ENCODE results near the gene FCHSD1. TPM values are rescaled to one million over a fixed set of nuclear protein-coding genes. Genes with fewer than 3 reads are reported as not detected.

Gene FCHSD1
- total RNA-seq, 1 donor from 2014 or later = 20.6 TPM

DNA sequence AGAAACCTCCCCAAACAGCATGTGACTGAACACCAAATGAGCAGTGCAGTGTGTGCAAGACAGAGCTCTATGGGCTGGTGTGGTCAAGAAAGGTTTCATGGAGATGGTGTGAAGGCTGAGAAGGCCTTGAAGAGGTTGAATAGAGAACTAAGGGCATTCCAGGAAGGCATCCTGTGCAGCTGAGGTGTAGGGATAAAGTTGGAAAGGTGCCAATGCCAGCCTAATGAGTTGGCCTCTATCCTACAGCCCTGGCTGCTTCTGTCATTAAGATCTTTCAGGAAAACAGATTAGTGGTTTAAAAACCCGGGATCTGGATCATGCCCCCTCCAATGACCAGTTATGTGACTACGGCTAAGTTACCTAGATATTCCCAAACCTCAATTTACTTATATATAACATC lies 18.6 kb downstream of the FCHSD1 start:
- H3K36me3 Mint-ChIP-seq (ENCODE audit: low read depth) = peaks cover 6% of the 10 kb centered on the region
- H3K4me3 Mint-ChIP-seq = peak overlapping the region; percentile 47
- no peaks in the 10 kb centered on the region for H3K27me3 Mint-ChIP-seq (ENCODE audit: low read depth)
- no peak overlapping the region for H3K27ac Mint-ChIP-seq (ENCODE audit: unreplicated experiment)
- H3K9me3 Mint-ChIP-seq = no peaks in the 10 kb centered on the region
- TF ChIP-seq, protein P1, sequence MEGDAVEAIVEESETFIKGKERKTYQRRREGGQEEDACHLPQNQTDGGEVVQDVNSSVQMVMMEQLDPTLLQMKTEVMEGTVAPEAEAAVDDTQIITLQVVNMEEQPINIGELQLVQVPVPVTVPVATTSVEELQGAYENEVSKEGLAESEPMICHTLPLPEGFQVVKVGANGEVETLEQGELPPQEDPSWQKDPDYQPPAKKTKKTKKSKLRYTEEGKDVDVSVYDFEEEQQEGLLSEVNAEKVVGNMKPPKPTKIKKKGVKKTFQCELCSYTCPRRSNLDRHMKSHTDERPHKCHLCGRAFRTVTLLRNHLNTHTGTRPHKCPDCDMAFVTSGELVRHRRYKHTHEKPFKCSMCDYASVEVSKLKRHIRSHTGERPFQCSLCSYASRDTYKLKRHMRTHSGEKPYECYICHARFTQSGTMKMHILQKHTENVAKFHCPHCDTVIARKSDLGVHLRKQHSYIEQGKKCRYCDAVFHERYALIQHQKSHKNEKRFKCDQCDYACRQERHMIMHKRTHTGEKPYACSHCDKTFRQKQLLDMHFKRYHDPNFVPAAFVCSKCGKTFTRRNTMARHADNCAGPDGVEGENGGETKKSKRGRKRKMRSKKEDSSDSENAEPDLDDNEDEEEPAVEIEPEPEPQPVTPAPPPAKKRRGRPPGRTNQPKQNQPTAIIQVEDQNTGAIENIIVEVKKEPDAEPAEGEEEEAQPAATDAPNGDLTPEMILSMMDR (conservative IDR thresholded peaks at IDR 0.05) = no peak
- DNase-seq (ENCODE audit: low read depth, low spot score) = no peak
- peaks cover 23% of the 10 kb centered on the region for H3K4me1 Mint-ChIP-seq

DNA sequence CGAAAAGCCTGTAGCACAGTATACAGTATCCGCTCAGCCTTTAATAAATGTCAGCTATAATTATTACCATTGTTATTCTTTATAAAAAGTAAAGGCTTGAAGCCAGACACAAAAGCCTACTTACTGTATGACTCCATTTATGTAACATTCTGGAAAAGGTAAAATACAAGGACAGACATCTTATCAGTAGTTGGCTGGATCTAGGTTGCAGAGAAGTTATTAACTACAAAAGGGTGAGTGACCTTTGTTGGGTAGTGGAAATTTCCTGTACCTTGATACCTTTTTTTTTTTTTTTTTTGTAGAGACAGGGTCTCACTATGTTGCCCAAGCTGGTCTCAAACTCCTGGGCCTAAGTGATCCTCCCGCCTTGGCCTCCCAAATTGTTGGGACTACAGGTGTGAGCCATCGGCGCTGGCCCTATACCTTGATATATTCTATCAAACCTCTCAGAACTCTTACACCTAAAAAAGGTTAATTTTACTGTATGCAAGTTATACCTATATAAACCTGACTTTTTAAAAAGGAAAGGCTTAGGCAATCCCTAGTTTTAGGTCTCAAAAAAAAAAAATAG lies 20.6 kb downstream of the FCHSD1 start:
- H3K27me3 Mint-ChIP-seq (ENCODE audit: low read depth) = no peaks in the 10 kb centered on the region
- TF ChIP-seq, protein P1 (conservative IDR thresholded peaks at IDR 0.05) = no peak
- peaks cover 15% of the 10 kb centered on the region for H3K4me1 Mint-ChIP-seq
- no peak overlapping the region for H3K4me3 Mint-ChIP-seq
- peaks cover 11% of the 10 kb centered on the region for H3K36me3 Mint-ChIP-seq (ENCODE audit: low read depth)
- H3K27ac Mint-ChIP-seq (ENCODE audit: unreplicated experiment) = no peak overlapping the region
- no peak for DNase-seq (ENCODE audit: low read depth, low spot score)
- H3K9me3 Mint-ChIP-seq = no peaks in the 10 kb centered on the region

DNA sequence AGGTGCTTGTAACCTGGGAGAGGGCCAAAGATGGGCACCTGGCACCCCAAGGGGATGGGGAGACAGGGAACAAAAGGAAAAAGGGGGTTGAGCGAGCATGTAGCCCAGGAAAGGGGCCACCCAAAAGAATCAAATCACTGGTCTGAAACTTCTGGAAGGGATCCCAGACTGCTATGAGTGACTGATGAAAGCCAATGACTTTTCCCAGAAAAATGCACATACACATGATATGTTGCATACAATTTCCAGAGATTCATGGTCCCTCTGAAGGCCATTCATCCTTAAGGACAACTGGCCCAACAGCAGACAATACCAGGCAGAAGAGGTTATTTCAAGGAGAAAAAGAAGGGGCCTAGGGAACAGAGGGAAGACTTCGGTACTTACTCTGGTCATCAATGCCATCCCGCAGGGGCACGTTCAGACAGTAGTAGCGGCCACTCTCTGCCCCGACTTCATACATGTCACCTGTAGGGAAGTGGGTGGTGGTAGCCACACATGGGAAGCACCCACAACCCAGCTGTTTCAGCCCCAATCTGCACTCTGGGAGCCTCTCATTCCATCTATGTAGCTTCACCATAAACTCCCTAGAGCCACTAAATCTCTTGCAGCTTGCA lies 22.9 kb downstream of the FCHSD1 start:
- Mint-ChIP-seq H3K27ac (ENCODE audit: unreplicated experiment) (no peak overlapping the region), H3K4me3 (no peak overlapping the region), H3K4me1 (no peaks in the 10 kb centered on the region), H3K9me3 (no peaks in the 10 kb centered on the region), H3K36me3 (ENCODE audit: low read depth) (peaks cover 7% of the 10 kb centered on the region), H3K27me3 (ENCODE audit: low read depth) (no peaks in the 10 kb centered on the region)
- TF ChIP-seq, protein P1 (conservative IDR thresholded peaks at IDR 0.05) = no peak
- no peak for DNase-seq (ENCODE audit: low read depth, low spot score)

DNA sequence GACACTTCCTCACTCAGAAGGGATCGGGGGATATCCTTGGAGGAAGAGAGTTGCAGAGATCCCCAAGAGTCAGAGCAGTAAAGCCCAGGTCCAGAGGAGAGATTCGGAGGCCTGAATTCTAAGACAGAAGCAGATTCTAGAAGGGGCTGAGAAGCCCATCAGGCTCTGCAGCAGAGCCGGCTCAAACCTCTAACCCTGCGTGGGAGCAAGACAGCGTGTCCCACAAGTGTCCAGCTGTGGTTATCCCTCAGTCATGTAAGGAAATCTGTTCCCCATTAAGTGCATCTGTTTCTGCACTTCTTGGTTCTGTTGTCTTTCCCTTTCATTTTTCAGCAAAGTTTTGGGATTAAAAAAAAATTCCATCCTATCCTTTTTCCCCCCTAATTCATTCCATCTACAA lies 27.6 kb downstream of the FCHSD1 start:
- H3K4me3 Mint-ChIP-seq = no peak overlapping the region
- no peaks in the 10 kb centered on the region for H3K4me1 Mint-ChIP-seq
- no peaks in the 10 kb centered on the region for H3K27me3 Mint-ChIP-seq (ENCODE audit: low read depth)
- H3K36me3 Mint-ChIP-seq (ENCODE audit: low read depth) = peaks cover 13% of the 10 kb centered on the region
- TF ChIP-seq, protein P1 (conservative IDR thresholded peaks at IDR 0.05) = no peak
- no peak overlapping the region for H3K27ac Mint-ChIP-seq (ENCODE audit: unreplicated experiment)
- H3K9me3 Mint-ChIP-seq = no peaks in the 10 kb centered on the region
- no peak for DNase-seq (ENCODE audit: low read depth, low spot score)

DNA sequence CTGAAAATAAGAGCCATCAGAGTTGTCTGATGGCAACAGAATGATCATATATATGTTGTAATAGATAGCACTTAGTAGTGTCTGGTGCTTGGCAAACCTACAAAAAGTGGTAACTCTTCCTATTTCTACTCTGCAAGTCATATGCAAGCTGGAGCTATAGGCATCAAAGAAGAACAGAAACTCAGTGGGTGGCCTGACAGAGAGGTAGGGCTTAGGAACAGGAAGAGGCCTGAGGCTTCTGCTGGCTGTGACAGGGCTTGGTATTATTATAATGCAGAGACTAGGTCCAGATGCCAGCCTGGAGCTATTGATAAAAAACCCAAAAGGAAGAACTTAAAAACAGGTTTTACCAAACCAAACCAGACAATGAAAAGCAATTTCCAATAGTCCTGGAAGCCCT lies 28.0 kb downstream of the FCHSD1 start:
- Mint-ChIP-seq H3K36me3 (ENCODE audit: low read depth) (peaks cover 13% of the 10 kb centered on the region), H3K9me3 (no peaks in the 10 kb centered on the region), H3K27ac (ENCODE audit: unreplicated experiment) (no peak overlapping the region), H3K27me3 (ENCODE audit: low read depth) (no peaks in the 10 kb centered on the region), H3K4me1 (peaks cover 2% of the 10 kb centered on the region), H3K4me3 (peak overlapping the region; percentile 4)
- TF ChIP-seq, protein P1 (conservative IDR thresholded peaks at IDR 0.05) = no peak
- no peak for DNase-seq (ENCODE audit: low read depth, low spot score)
